Skeletal muscle satellite cell (primary cell): ENCODE data around the gene DGLUCY. TPM values are rescaled to one million over a fixed set of nuclear protein-coding genes. Genes with fewer than 3 reads are reported as not detected.

Source experiments
- small RNA-seq: library from RNA; depleted of rRNA; stranded (forward); fragments of <200 nt; gene quantifications from one replicate; pipeline ENCODE3, GENCODE V24; 2012

DGLUCY gene

Small RNA genes lying within 50 kb of the gene (small RNA-seq; reads per million reads assigned to genes)
- gene RNU7-30P (not detected), gene SNORA11B (92.0 reads per million, percentile 97 among the genes with 10 or more reads in this experiment)
